GM12878 (cell line): ENCODE results near the gene ZNF280D. TPM values are rescaled to one million over a fixed set of nuclear protein-coding genes. Genes with fewer than 3 reads are reported as not detected.
A peak's percentile ranks its signal among the peaks of the same experiment; 100 is the strongest.

Experiments
- ATAC-seq: fragments of 200-7000 bp; cut with Tn5 transposase; 3 replicates; pipeline ENCODE4 v1.9.1; 2020; ENCODE audit warnings: mild to moderate bottlenecking, moderate library complexity
- BruUV-seq: library from RNA; stranded (reverse); fragments of 400-500 nt; replicated peaks from 2 replicates; lab custom pipeline; 2021; lab: Mats Ljungman, UMichigan
- CTCF ChIA-PET: fragments of 300-600 bp; sonication (Branson Sonifier 250); formaldehyde crosslinking; extraction: SDS; loops from one replicate; lab custom pipeline; 2021; ENCODE audit warnings: inconsistent platforms; lab: Yijun Ruan, JAX
- POLR2A ChIA-PET: fragments of 350-600 bp; formaldehyde crosslinking; extraction: SDS; loops from one replicate; lab custom pipeline; 2021; ENCODE audit warnings: inconsistent platforms; lab: Charles Lee
- RAD21 ChIA-PET: fragments of 300-600 bp; sonication (Branson Sonifier 250); formaldehyde crosslinking; loops from one replicate; lab custom pipeline; 2023; ENCODE audit warnings: antibody characterized with exemption; ENCODE audit not compliant: unreplicated experiment; lab: Charles Lee
- SMC1A ChIA-PET: fragments of 300-600 bp; sonication (Branson Sonifier 250); formaldehyde crosslinking; loops from one replicate; lab custom pipeline; 2023; ENCODE audit not compliant: unreplicated experiment, uncharacterized antibody; lab: Charles Lee
- DNase-seq: peaks from one replicate; pipeline ENCODE4 v3.0.0-alpha.2; 2011; ENCODE audit warnings: low read depth, low spot score
- FAIRE-seq: peaks from 3 replicates; lab custom pipeline; 2011; peaks lifted over from hg19 to GRCh38; lab: Jason Lieb, UNC
- H2AFZ ChIP-seq: 2 replicates; pipeline ENCODE4 v1.6.0; 2011; ENCODE audit warnings: low read depth, low read length, control low read depth; ENCODE audit not compliant: control insufficient read depth
- H3K27ac ChIP-seq: 2 replicates; pipeline ENCODE4 v1.5.1; 2011; ENCODE audit warnings: control low read depth; ENCODE audit not compliant: control insufficient read depth, insufficient read depth
- H3K27me3 ChIP-seq, 2 experiments: replicated peaks in 1 of 2; 2 replicates each; pipeline versions ENCODE4 v1.6.0 to v1.6.1; 2011; ENCODE audit warnings: low read length in 1 of 2; ENCODE audit not compliant: control insufficient read depth in 2 of 2, insufficient read depth in 2 of 2
- H3K36me3 ChIP-seq, 2 experiments: 2 replicates each; pipeline ENCODE4 v1.5.1; 2011; ENCODE audit warnings: low read length in 1 of 2; ENCODE audit not compliant: control insufficient read depth in 2 of 2, insufficient read depth in 2 of 2
- H3K4me1 ChIP-seq: 2 replicates; pipeline ENCODE4 v1.6.1; 2011; ENCODE audit warnings: mild to moderate bottlenecking, low read length, moderate library complexity, mixed read lengths; ENCODE audit not compliant: control insufficient read depth, insufficient read depth
- H3K4me2 ChIP-seq: 2 replicates; pipeline ENCODE4 v1.6.0; 2011; ENCODE audit warnings: control low read depth; ENCODE audit not compliant: control insufficient read depth, insufficient read depth
- H3K4me3 ChIP-seq: fragments of 200-600 bp; sonication (generic); 2 replicates; pipeline ENCODE4 v1.5.1; 2016
- H3K79me2 ChIP-seq: 2 replicates; pipeline ENCODE4 v1.6.0; 2011; ENCODE audit warnings: low read length; ENCODE audit not compliant: control insufficient read depth, insufficient read depth
- H3K9ac ChIP-seq: 2 replicates; pipeline ENCODE4 v1.8.0; 2011; ENCODE audit warnings: low read length, control low read depth, mixed read lengths; ENCODE audit not compliant: control insufficient read depth, insufficient read depth
- H3K9me3 ChIP-seq: replicated peaks from 3 replicates; pipeline ENCODE4 v1.5.1; 2011; ENCODE audit warnings: mild to moderate bottlenecking, low read length; ENCODE audit not compliant: control insufficient read depth, insufficient read depth
- H4K20me1 ChIP-seq: 2 replicates; pipeline ENCODE4 v1.6.0; 2011; ENCODE audit not compliant: control insufficient read depth, insufficient read depth
- FOS ChIP-seq: IDR thresholded peaks from 3 replicates; pipeline ENCODE4 v1.6.1; 2011; ENCODE audit warnings: borderline replicate concordance; ENCODE audit not compliant: insufficient read length; ENCODE audit errors: extremely low read depth
- KLF5 ChIP-seq: fragments of 450-650 bp; IDR thresholded peaks from 2 replicates; pipeline ENCODE4 v1.6.1; 2014; ENCODE audit warnings: mild to moderate bottlenecking; ENCODE audit not compliant: partially characterized antibody
- MXI1 ChIP-seq: fragments of 150-350 bp; IDR thresholded peaks from 2 replicates; pipeline ENCODE4 v1.6.1; 2011; ENCODE audit warnings: low read depth, mild to moderate bottlenecking, inconsistent platforms, low read length, improper control_type of control experiment
- NR2C1 ChIP-seq: fragments of 450-650 bp; IDR thresholded peaks from 2 replicates; pipeline ENCODE4 v1.6.1; 2017; ENCODE audit warnings: antibody characterized with exemption, mild to moderate bottlenecking, moderate library complexity
- POLR2AphosphoS5 ChIP-seq: IDR thresholded peaks from 2 replicates; pipeline ENCODE4 v1.6.1; 2011; ENCODE audit warnings: mild to moderate bottlenecking, low read length, inconsistent platforms
- RBBP5 ChIP-seq: fragments of 200-600 bp; sonication (generic); conservative IDR thresholded peaks from 2 replicates; pipeline ENCODE4 v1.6.1; 2016
- RUNX3 ChIP-seq: IDR thresholded peaks from 2 replicates; pipeline ENCODE4 v1.6.1; 2012; ENCODE audit warnings: low read length, inconsistent platforms
- SMAD1 ChIP-seq: fragments of 450-650 bp; IDR thresholded peaks from 2 replicates; pipeline ENCODE4 v1.6.1; 2018; ENCODE audit warnings: mild to moderate bottlenecking, low read depth; ENCODE audit not compliant: partially characterized antibody
- SMAD5 ChIP-seq: IDR thresholded peaks from 2 replicates; pipeline ENCODE4 v1.6.1; 2016; ENCODE audit warnings: antibody characterized with exemption, low read depth
- ZNF217 ChIP-seq: fragments of 450-650 bp; IDR thresholded peaks from 2 replicates; pipeline ENCODE4 v1.6.1; 2017; ENCODE audit warnings: antibody characterized with exemption, mild to moderate bottlenecking
- ZNF384 ChIP-seq: IDR thresholded peaks from 2 replicates; pipeline ENCODE4 v1.6.1; 2012; ENCODE audit warnings: low read depth, mild to moderate bottlenecking, low read length, improper control_type of control experiment, borderline replicate concordance
- WGBS: methylation state at CpG from one replicate; pipeline ENCODE4 v1.1.6; 2016; ENCODE audit warnings: low lambda C conversion rate; ENCODE audit not compliant: insufficient replicate concordance, insufficient coverage; ENCODE audit errors: missing lambda C conversion rate; 5-methylcytosine and 5-hydroxymethylcytosine counted together
- in situ Hi-C: fragments of 300-500 bp; cut with MboI; formaldehyde crosslinking; loops from 9 replicates; pipeline ENCODE4 v1.14.3; 2018; ENCODE audit warnings: mixed read lengths
- intact Hi-C: fragments of 100-400 bp; cut with micrococcal nuclease; formaldehyde crosslinking; loops from one replicate; pipeline ENCODE4 v1.14.2; 2022; ENCODE audit not compliant: unreplicated experiment
- polyA plus RNA-seq, 11 experiments: library from polyadenylated mRNA; depleted of rRNA in 4 of 11; unstranded in 6 of 11; stranded (reverse) in 5 of 11; fragments of >200 nt; fragmentation: Nextera tagmentation in 4 of 11; fragmentation: Illumina TruSeq in 1 of 11; extraction: Ambion mirVana in 4 of 11; extraction: Trizol in 1 of 11; gene quantifications; 1 replicate in 1 of 11; 2 replicates in 10 of 11; pipeline versions ENCODE4 v1.2.1 to v1.2.3, GENCODE V29; 2011 to 2016; ENCODE audit warnings: inconsistent platforms in 2 of 11, missing spikeins in 2 of 11, low read depth in 1 of 11
- total RNA-seq, 4 experiments: library from RNA; depleted of rRNA in 3 of 4; stranded (reverse); fragments of >200 nt in 3 of 4; fragmentation: Illumina TruSeq in 1 of 4; extraction: Trizol in 1 of 4; gene quantifications; 2 replicates each; pipeline versions ENCODE4 v1.2.1 to v1.2.3, GENCODE V29; 2013 to 2021
- TF ChIP-seq, protein P1 (sequence below): fragments of 450-650 bp; IDR thresholded peaks from 2 replicates; pipeline ENCODE4 v1.6.1; 2017; ENCODE audit warnings: low read depth, mild to moderate bottlenecking, moderate library complexity
- TF ChIP-seq, protein P2 (sequence below): IDR thresholded peaks from 2 replicates; pipeline ENCODE4 v1.6.1; 2011; ENCODE audit warnings: borderline replicate concordance, low read depth, mild to moderate bottlenecking, moderate library complexity, low read length; ENCODE audit not compliant: insufficient read depth, poor library complexity, severe bottlenecking
- TF ChIP-seq, protein P3 (sequence below): fragments of 450-650 bp; IDR thresholded peaks from 2 replicates; pipeline ENCODE4 v1.6.1; 2017; ENCODE audit warnings: borderline replicate concordance

ZNF280D gene
- total and polyA plus RNA-seq, 10 of the 15 experiments (the other 5 are each of a cell fraction or from before 2014, with no cell fraction given) = 5.6 to 18.6 (median 8.6) TPM

DNA sequence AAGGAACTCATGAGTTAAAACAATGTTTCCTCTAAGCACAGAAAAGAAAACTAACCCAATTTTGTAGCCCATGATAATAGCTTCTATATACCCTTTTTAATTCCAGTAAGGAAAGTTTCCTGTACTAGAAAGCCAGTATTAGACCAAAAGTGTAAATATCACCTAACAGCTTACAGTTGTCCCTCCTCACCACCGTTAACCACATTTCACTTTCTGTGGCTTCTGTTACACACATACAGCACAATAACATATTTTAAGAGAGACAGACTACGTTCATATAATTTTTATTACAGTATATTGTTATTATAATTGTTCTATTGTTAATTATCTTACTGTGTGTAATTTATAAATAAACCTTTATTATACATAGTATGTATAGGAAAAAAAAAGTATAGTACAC, 74.1 kb downstream of the ZNF280D start:
- H3K27ac ChIP-seq = no peak overlapping the region
- no peaks in the 10 kb centered on the region for H3K9me3 ChIP-seq
- H3K27me3 ChIP-seq = no peaks in the 10 kb centered on the region
- no peaks in the 10 kb centered on the region for H4K20me1 ChIP-seq
- no peak overlapping the region for H3K4me2 ChIP-seq
- FAIRE-seq (no peak), DNase-seq (no peak), ATAC-seq (no peak)
- 96% methylated on average over 2 of the region's 2 CpGs for WGBS
- H3K36me3 ChIP-seq = peaks cover 0 to 4% of the 10 kb centered on the region in 2 experiments; a peak in 1 of 4 replicates
- TF ChIP-seq RUNX3 (peak; percentile 60; the same call in 1 of the 2 replicates), SMAD5 (no peak), KLF5 (no peak), ZNF384 (no peak)
- TF ChIP-seq, protein P1, sequence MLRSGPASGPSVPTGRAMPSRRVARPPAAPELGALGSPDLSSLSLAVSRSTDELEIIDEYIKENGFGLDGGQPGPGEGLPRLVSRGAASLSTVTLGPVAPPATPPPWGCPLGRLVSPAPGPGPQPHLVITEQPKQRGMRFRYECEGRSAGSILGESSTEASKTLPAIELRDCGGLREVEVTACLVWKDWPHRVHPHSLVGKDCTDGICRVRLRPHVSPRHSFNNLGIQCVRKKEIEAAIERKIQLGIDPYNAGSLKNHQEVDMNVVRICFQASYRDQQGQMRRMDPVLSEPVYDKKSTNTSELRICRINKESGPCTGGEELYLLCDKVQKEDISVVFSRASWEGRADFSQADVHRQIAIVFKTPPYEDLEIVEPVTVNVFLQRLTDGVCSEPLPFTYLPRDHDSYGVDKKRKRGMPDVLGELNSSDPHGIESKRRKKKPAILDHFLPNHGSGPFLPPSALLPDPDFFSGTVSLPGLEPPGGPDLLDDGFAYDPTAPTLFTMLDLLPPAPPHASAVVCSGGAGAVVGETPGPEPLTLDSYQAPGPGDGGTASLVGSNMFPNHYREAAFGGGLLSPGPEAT = no peak
- SMC1A ChIA-PET = interaction anchor here (1.1 to 1.2 kb wide), 2 partner anchors 15 to 87 kb away, joined by 3 read pairs; no protein-coding TSS in a partner anchor
- CTCF ChIA-PET = interaction anchor here (0.6 to 2.4 kb wide), 3 partner anchors 11 to 332 kb away, joined by 3 to 5 read pairs (median 3); no protein-coding TSS in a partner anchor
- no peak overlapping the region for H3K9ac ChIP-seq
- H2AFZ ChIP-seq = no peak overlapping the region
- BruUV-seq = no TSS peak
- H3K4me1 ChIP-seq = no peaks in the 10 kb centered on the region
- H3K4me3 ChIP-seq = no peak overlapping the region
- in situ Hi-C loops (no loop called here), intact Hi-C loops (no loop called here)
- POLR2A ChIA-PET = interaction anchor here (0.6 to 0.8 kb wide), 4 partner anchors 261 to 905 kb away, joined by 3 to 5 read pairs (median 4); no protein-coding TSS in a partner anchor
- RAD21 ChIA-PET = no interaction called here
- H3K79me2 ChIP-seq = no peaks in the 10 kb centered on the region

DNA sequence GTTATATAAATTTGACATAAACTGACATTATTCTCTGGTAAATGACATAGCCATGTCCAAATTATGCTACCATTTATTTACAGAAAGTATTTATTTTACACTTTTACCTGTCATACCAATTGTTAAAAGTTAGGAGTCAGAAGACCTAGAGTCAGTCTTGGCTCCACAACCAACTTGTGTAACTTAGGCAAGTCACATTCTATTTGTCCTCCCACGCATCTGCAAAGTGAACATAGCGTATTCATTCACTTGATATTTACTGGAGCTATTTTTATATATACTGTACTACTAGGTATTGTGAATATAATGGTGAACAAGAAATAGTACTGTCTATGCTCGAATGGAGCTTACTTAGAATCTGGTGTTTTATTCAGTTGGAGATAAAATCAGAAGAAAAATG, 78.7 kb downstream of the ZNF280D start:
- no peak for FAIRE-seq
- H3K4me2 ChIP-seq = no peak overlapping the region
- no peak overlapping the region for H3K4me3 ChIP-seq
- intact Hi-C loops (no loop called here), in situ Hi-C loops (no loop called here)
- ChIA-PET RAD21 (no interaction called here), SMC1A (interaction anchor here (0.6 kb wide), 1 partner anchor 788 kb away, joined by 3 read pairs; no protein-coding TSS in a partner anchor), POLR2A (no interaction called here), CTCF (no interaction called here)
- H3K36me3 ChIP-seq = peaks cover 0 to 7% of the 10 kb centered on the region in 2 experiments; a peak in 1 of 4 replicates
- no peak for ATAC-seq
- H3K27ac ChIP-seq = no peak overlapping the region
- no peak overlapping the region for H3K9ac ChIP-seq
- no peaks in the 10 kb centered on the region for H4K20me1 ChIP-seq
- H3K4me1 ChIP-seq = no peaks in the 10 kb centered on the region
- DNase-seq = no peak
- BruUV-seq = no TSS peak
- 97% methylated on average over 3 of the region's 3 CpGs for WGBS
- no peaks in the 10 kb centered on the region for H3K79me2 ChIP-seq
- H3K9me3 ChIP-seq = no peaks in the 10 kb centered on the region
- H3K27me3 ChIP-seq = no peaks in the 10 kb centered on the region
- H2AFZ ChIP-seq = no peak overlapping the region
- TF ChIP-seq POLR2AphosphoS5 (no peak), FOS (no peak), MXI1 (no peak), NR2C1 (no peak), ZNF217 (no peak), RBBP5 (no peak), SMAD1 (no peak)
- TF ChIP-seq, protein P2, sequence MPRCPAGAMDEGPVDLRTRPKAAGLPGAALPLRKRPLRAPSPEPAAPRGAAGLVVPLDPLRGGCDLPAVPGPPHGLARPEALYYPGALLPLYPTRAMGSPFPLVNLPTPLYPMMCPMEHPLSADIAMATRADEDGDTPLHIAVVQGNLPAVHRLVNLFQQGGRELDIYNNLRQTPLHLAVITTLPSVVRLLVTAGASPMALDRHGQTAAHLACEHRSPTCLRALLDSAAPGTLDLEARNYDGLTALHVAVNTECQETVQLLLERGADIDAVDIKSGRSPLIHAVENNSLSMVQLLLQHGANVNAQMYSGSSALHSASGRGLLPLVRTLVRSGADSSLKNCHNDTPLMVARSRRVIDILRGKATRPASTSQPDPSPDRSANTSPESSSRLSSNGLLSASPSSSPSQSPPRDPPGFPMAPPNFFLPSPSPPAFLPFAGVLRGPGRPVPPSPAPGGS = no peak
- TF ChIP-seq, protein P3, sequence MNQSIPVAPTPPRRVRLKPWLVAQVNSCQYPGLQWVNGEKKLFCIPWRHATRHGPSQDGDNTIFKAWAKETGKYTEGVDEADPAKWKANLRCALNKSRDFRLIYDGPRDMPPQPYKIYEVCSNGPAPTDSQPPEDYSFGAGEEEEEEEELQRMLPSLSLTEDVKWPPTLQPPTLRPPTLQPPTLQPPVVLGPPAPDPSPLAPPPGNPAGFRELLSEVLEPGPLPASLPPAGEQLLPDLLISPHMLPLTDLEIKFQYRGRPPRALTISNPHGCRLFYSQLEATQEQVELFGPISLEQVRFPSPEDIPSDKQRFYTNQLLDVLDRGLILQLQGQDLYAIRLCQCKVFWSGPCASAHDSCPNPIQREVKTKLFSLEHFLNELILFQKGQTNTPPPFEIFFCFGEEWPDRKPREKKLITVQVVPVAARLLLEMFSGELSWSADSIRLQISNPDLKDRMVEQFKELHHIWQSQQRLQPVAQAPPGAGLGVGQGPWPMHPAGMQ = no peak
